GM10248 (cell line): ENCODE measurements around the gene GALNT1.

Source experiments
- CTCF ChIA-PET: fragments of 300-600 bp; sonication (Branson Sonifier 250); formaldehyde crosslinking; extraction: SDS; loops from one replicate; lab custom pipeline; 2021; ENCODE audit warnings: antibody characterized with exemption; lab: Yijun Ruan, JAX
- POLR2A ChIA-PET: fragments of 350-650 bp; sonication (Branson Sonifier 250); formaldehyde crosslinking; extraction: SDS; loops from one replicate; lab custom pipeline; 2020; ENCODE audit warnings: antibody characterized with exemption; lab: Yijun Ruan, JAX
- DNase-seq: peaks from one replicate; pipeline ENCODE4 v3.0.0; 2012; ENCODE audit errors: extremely low spot score
- TF ChIP-seq, protein P1 (sequence below): IDR thresholded peaks from 2 replicates; pipeline ENCODE4 v1.5.1; 2012; ENCODE audit warnings: mild to moderate bottlenecking, low read depth; ENCODE audit errors: extremely low read depth, missing control alignments, control extremely low read depth

Gene GALNT1

DNA sequence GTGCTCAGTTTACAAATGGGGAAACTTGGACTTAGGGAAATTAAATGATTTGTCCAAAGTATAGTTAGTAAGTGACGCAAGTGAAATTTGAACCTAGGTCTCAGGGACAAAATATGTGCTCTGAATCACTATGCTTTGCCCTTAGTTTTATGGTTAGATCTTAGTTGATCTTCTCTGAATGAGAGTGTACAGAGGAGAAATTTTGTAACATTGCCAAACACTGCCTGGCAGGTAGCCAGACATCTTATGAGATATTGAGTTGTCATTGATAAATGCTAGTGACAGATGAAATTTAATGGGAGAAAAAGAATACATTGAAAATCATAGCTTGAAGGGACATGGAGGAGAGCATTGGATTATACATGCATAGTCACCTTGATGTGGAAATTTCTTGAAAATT lies 91.4 kb downstream of the GALNT1 start:
- ChIA-PET CTCF (no interaction called here), POLR2A (no interaction called here)
- DNase-seq, result no peak
- TF ChIP-seq, protein P1, sequence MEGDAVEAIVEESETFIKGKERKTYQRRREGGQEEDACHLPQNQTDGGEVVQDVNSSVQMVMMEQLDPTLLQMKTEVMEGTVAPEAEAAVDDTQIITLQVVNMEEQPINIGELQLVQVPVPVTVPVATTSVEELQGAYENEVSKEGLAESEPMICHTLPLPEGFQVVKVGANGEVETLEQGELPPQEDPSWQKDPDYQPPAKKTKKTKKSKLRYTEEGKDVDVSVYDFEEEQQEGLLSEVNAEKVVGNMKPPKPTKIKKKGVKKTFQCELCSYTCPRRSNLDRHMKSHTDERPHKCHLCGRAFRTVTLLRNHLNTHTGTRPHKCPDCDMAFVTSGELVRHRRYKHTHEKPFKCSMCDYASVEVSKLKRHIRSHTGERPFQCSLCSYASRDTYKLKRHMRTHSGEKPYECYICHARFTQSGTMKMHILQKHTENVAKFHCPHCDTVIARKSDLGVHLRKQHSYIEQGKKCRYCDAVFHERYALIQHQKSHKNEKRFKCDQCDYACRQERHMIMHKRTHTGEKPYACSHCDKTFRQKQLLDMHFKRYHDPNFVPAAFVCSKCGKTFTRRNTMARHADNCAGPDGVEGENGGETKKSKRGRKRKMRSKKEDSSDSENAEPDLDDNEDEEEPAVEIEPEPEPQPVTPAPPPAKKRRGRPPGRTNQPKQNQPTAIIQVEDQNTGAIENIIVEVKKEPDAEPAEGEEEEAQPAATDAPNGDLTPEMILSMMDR, result no peak

DNA sequence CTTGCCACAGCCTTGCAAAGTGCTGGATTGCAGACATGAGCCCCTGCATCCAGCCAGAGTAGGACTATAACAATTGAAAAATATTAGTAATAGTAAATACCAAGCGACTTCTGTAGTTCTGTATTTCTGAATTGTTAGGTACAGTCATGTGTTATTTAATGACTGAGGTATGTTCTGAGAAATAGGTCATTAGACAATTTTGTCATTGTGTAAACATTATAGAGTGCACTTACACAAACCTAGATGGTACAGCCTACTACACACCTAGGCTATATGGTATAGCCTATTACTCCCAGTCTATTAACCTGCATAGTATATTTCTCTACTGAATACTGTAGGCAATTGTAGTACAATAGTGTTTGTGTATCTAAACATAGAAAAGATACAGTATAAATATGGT lies 92.1 kb downstream of the GALNT1 start:
- CTCF ChIA-PET, result interaction anchor here (1.2 kb wide), 1 partner anchor 10 kb away, joined by 3 read pairs; no protein-coding TSS in a partner anchor
- TF ChIP-seq, protein P1, result no peak
- POLR2A ChIA-PET, result no interaction called here
- no peak for DNase-seq

DNA sequence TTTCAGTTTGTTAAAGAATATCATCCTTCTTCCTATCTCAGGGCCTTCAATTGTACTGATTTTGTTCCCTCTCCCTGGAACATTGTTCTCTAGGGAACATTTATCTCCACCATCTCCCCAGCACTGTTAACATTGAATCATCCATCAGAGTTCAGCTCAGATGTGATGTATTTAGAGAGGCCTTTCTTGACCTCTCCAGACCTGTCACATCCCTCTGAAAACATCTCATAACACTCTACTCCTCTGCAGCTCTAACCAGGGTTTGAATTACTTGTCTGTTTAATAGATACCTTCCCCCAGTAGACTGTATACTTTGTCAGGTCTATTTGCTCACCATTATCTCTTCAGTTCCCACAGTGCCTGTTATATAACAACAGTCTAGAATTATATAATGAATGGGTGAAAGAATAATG lies 98.6 kb downstream of the GALNT1 start:
- TF ChIP-seq, protein P1, result no peak
- DNase-seq, result no peak
- CTCF ChIA-PET, result interaction anchor here (2.1 kb wide), 1 partner anchor 10 kb away, joined by 4 read pairs; no protein-coding TSS in a partner anchor
- POLR2A ChIA-PET, result no interaction called here

DNA sequence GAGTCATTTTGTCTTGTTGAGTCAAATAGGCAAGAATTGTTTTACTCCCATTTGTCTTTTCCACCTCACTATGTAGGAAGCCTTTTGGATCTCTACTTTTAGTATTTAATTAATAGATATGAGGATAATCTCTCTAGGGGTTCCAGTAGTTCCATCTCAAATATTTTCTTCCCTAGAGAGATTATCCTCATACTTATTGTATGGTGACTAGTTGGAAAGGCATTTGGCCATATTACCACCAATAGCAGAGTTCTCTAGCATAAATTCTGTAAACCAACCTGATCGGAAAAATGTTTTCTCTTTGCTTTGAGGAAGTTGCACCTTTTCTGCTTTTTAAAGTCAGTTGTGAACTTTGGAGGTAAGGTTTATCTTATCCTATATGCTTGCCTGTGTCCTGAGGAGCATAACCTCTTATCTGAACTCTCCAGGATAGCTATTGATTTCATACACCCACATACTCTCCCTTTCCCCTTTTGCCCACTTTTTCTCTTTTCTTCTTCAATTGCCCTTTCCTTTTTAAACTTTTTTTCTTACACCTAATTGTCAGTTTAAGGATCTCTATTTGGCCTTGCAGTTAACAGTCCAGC lies 100.8 kb downstream of the GALNT1 start:
- TF ChIP-seq, protein P1, result no peak
- DNase-seq, result no peak
- POLR2A ChIA-PET, result no interaction called here
- CTCF ChIA-PET, result interaction anchor here (1.1 to 2.1 kb wide), 4 partner anchors 12 to 602 kb away, joined by 3 to 4 read pairs (median 4); no protein-coding TSS in a partner anchor

DNA sequence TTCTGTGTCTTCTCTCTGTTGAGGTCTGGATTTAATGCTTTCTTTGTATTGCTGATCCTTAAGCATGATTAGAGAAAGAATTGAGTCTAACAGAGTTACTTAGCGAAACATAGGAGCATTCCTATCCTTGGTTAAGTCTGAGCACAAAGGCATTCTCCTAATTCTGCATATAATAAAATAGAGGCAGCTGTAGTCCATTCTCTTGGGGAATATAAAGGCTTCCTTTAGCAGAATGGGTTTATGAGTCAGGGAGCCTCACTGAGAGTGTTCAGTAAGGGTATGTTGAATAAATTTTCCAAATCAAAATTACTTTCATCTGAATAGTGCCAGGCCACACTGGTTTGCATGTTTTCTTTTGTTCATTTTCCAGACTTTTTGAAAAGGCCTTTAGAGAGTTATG lies 101.5 kb downstream of the GALNT1 start:
- CTCF ChIA-PET, result interaction anchor here (1.1 to 1.4 kb wide), 2 partner anchors 9 to 31 kb away, joined by 3 read pairs; no protein-coding TSS in a partner anchor
- TF ChIP-seq, protein P1, result no peak
- POLR2A ChIA-PET, result no interaction called here
- DNase-seq, result no peak

DNA sequence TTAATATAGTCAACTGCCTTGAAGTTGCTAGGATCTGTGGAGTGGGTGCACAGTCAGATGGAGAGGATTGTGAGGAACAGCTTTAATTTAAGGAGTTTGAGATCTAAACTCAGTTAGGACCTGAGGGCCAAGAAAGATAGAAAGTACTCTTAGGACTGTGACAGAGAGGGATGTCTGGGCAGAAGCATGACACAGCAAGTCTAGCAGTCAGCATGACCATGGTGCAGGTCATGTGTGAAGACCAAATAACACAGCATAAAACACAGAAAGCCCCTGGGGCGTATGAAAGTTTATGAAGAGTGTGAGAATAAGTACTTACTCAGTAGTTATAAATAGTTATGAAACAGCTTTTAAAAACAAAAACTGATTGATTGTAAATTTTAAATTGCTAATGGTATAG lies 107.2 kb downstream of the GALNT1 start:
- ChIA-PET POLR2A (no interaction called here), CTCF (interaction anchor here (0.9 to 1.4 kb wide), 2 partner anchors 8 to 628 kb away, joined by 3 to 4 read pairs; no protein-coding TSS in a partner anchor)
- DNase-seq, result peak; percentile 25
- TF ChIP-seq, protein P1, result no peak

DNA sequence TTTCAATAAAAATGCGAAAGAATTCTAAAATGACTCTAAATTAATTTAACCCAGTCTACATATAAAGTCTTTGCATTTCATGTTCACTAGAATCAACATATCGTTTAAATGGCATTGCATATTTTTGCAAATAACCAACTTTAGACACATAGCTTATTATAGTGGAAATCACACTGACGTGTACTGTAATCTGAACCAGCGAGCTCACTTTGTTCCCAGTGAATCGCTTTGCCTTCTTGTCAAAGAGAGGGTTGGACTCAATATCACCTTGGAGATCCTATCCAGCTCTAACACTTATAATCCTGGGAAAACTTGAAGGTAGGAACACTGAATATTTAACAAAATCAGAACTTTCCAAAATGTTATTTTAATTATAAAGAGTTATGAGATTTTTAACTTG lies 108.2 kb downstream of the GALNT1 start:
- POLR2A ChIA-PET, result no interaction called here
- TF ChIP-seq, protein P1, result no peak
- no peak for DNase-seq
- CTCF ChIA-PET, result interaction anchor here (1.2 kb wide), 1 partner anchor 14 kb away, joined by 3 read pairs; no protein-coding TSS in a partner anchor
